ENCODE data around the gene HSPA4L. TPM values are rescaled to one million over a fixed set of nuclear protein-coding genes. Genes with fewer than 3 reads are reported as not detected.

Gene HSPA4L
- total RNA-seq, 1 experiment from 2014 or later, result 16.4 TPM

DNA sequence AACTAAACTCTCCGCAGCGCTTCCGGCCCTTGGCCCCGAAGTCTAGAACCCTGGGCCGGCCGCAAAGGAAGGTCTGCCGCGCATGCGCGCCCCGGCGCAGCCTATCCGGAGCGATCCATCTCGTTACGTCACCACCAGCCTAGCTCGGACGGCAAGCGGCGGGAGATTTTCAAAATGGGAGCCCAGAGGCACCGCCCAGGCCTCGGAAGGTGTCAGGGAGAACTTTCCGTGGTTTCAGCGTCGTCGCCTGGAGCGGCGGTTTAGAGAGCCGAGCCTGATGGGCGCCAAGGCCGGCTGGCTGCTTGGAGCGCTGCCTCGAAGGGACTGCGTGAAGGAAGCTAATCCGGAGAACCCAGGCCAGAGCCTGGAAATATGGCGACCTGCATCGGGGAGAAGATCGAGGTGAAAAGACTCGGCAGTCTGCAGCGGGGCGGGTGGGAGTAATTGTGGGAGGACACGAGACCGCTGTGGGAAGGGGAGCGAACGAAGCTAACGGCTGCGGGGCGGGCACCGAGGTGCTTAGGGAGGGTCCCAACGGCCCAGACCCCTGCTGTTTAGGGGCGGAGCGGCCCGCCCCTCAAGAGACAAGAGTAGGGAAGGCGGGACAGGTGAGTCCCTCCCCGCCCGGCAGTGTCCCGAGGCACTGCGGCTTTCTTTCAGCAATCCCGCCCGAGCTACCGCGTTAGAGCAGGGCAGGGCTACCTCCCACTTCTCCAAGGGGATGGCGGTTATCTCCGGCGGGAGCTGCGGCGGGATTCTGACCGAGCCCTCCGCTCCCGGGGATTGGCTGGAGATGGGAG lies 98.8 kb downstream of the HSPA4L start, which contains the start of gene PLK4:
Gene PLK4 (plus strand): TSS at position 131 of the 800 bp plus-strand sequence. CDS start 242 bp downstream, at position 373.
- BruUV-seq (replicated peaks), result no TSS peak
- no peaks in the 10 kb centered on the region for H3K9me3 Mint-ChIP-seq (ENCODE audit: low read depth, unreplicated experiment)
- H3K27ac Mint-ChIP-seq (ENCODE audit: unreplicated experiment), result peak within 1 kb of the TSS; percentile 91
- TF ChIP-seq, protein P1, sequence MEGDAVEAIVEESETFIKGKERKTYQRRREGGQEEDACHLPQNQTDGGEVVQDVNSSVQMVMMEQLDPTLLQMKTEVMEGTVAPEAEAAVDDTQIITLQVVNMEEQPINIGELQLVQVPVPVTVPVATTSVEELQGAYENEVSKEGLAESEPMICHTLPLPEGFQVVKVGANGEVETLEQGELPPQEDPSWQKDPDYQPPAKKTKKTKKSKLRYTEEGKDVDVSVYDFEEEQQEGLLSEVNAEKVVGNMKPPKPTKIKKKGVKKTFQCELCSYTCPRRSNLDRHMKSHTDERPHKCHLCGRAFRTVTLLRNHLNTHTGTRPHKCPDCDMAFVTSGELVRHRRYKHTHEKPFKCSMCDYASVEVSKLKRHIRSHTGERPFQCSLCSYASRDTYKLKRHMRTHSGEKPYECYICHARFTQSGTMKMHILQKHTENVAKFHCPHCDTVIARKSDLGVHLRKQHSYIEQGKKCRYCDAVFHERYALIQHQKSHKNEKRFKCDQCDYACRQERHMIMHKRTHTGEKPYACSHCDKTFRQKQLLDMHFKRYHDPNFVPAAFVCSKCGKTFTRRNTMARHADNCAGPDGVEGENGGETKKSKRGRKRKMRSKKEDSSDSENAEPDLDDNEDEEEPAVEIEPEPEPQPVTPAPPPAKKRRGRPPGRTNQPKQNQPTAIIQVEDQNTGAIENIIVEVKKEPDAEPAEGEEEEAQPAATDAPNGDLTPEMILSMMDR (IDR thresholded peaks at IDR 0.05; ENCODE audit: unreplicated experiment), result no peak
- no peaks in the 10 kb centered on the region for H3K4me1 Mint-ChIP-seq (ENCODE audit: low read depth, unreplicated experiment)
- CTCF ChIA-PET, result interaction anchor here (0.7 to 1.2 kb wide), 2 partner anchors 99 to 180 kb away, joined by 3 read pairs; partner anchors contain the start of gene LARP1B
- intact Hi-C loops (cut with micrococcal nuclease; ENCODE audit: unreplicated experiment), result no loop called here
- peaks cover 26% of the 10 kb centered on the region for H3K36me3 Mint-ChIP-seq (ENCODE audit: insufficient read depth, unreplicated experiment)
- H3K4me3 Mint-ChIP-seq (ENCODE audit: low read depth, unreplicated experiment), result peak within 1 kb of the TSS; percentile 88
- peak; percentile 92 for DNase-seq
- H3K27me3 Mint-ChIP-seq (ENCODE audit: unreplicated experiment), result no peaks in the 10 kb centered on the region

DNA sequence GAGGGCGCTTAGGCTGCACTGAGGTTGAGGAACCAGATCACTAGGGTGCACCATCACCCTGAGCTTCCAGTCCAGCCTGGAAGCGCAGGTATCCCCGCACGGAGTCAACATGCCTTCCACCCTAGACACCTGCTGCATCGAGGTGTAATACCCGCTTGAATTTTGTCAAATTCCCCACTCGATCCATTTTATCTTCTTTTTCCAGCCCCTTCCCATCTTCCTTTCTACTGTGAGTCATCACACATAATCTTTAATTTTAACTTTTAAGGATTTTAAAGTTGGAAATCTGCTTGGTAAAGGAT lies 99.4 kb downstream of the HSPA4L start:
- CTCF ChIA-PET, result interaction anchor here (1.2 kb wide), 1 partner anchor 179 kb away, joined by 3 read pairs; the partner anchor contains the start of gene LARP1B
- Mint-ChIP-seq H3K27me3 (ENCODE audit: unreplicated experiment) (no peaks in the 10 kb centered on the region), H3K9me3 (ENCODE audit: low read depth, unreplicated experiment) (no peaks in the 10 kb centered on the region), H3K27ac (ENCODE audit: unreplicated experiment) (peak overlapping the region; percentile 91), H3K4me3 (ENCODE audit: low read depth, unreplicated experiment) (peak overlapping the region; percentile 88), H3K36me3 (ENCODE audit: insufficient read depth, unreplicated experiment) (peaks cover 32% of the 10 kb centered on the region), H3K4me1 (ENCODE audit: low read depth, unreplicated experiment) (no peaks in the 10 kb centered on the region)
- TF ChIP-seq, protein P1 (IDR thresholded peaks at IDR 0.05; ENCODE audit: unreplicated experiment), result no peak
- DNase-seq, result no peak
- no TSS peak for BruUV-seq (replicated peaks)
- intact Hi-C loops (cut with micrococcal nuclease; ENCODE audit: unreplicated experiment), result no loop called here

DNA sequence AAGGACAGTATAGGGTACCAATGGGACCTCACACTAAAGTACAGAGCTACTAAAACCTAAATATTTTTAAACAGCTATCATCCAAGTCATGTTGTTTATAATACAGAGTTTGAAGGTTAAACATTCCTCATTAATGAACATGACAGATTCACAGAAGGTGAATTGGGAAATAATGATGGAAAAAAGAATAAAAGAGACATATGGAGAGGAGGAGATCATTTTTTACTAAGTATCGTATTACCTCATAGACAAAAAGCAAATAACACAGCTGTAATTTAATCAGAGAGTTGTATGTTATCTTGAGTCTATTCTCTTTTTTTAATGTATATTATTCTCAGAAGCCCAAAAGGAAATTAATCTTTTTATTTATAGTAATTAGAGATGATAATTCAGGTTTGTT lies 106.4 kb downstream of the HSPA4L start:
- Mint-ChIP-seq H3K9me3 (ENCODE audit: low read depth, unreplicated experiment) (no peaks in the 10 kb centered on the region), H3K27me3 (ENCODE audit: unreplicated experiment) (no peaks in the 10 kb centered on the region), H3K36me3 (ENCODE audit: insufficient read depth, unreplicated experiment) (peaks cover 12% of the 10 kb centered on the region), H3K27ac (ENCODE audit: unreplicated experiment) (no peak overlapping the region), H3K4me1 (ENCODE audit: low read depth, unreplicated experiment) (no peaks in the 10 kb centered on the region), H3K4me3 (ENCODE audit: low read depth, unreplicated experiment) (no peak overlapping the region)
- CTCF ChIA-PET, result interaction anchor here (0.6 kb wide), 1 partner anchor 224 kb away, joined by 3 read pairs; no protein-coding TSS in a partner anchor
- TF ChIP-seq, protein P1 (IDR thresholded peaks at IDR 0.05; ENCODE audit: unreplicated experiment), result no peak
- no TSS peak for BruUV-seq (replicated peaks)
- no peak for DNase-seq
- intact Hi-C loops (cut with micrococcal nuclease; ENCODE audit: unreplicated experiment), result no loop called here

DNA sequence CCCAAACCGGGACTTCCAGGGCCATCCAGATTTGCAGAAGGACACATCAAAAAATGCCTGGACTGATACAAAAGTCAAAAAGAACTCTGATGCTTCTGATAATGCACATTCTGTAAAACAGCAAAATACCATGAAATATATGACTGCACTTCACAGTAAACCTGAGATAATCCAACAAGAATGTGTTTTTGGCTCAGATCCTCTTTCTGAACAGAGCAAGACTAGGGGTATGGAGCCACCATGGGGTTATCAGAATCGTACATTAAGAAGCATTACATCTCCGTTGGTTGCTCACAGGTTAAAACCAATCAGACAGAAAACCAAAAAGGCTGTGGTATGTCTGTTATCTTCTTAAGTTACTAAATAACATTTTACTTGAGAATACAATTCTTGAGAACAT lies 107.8 kb downstream of the HSPA4L start:
- Mint-ChIP-seq H3K27ac (ENCODE audit: unreplicated experiment) (no peak overlapping the region), H3K27me3 (ENCODE audit: unreplicated experiment) (no peaks in the 10 kb centered on the region), H3K9me3 (ENCODE audit: low read depth, unreplicated experiment) (no peaks in the 10 kb centered on the region), H3K4me3 (ENCODE audit: low read depth, unreplicated experiment) (no peak overlapping the region), H3K36me3 (ENCODE audit: insufficient read depth, unreplicated experiment) (peaks cover 12% of the 10 kb centered on the region), H3K4me1 (ENCODE audit: low read depth, unreplicated experiment) (no peaks in the 10 kb centered on the region)
- DNase-seq, result no peak
- CTCF ChIA-PET, result no interaction called here
- BruUV-seq (replicated peaks), result no TSS peak
- TF ChIP-seq, protein P1 (IDR thresholded peaks at IDR 0.05; ENCODE audit: unreplicated experiment), result no peak
- intact Hi-C loops (cut with micrococcal nuclease; ENCODE audit: unreplicated experiment), result no loop called here

Other genes with a start within 250 kb of the HSPA4L start
- 4.6 and 4.8 TPM in 2 replicates for gene INTU, start 149.4 kb upstream of the HSPA4L start, total RNA-seq (2022)
- gene SLC25A31, start 51.9 kb upstream of the HSPA4L start, total RNA-seq (2022), result not detected in 2 replicates
- gene PLK4, start 98.6 kb downstream of the HSPA4L start, total RNA-seq (2022), result 17.7 and 22.3 TPM in 2 replicates
- 17.1 and 25.4 TPM in 2 replicates for gene MFSD8, start 182.9 kb downstream of the HSPA4L start, total RNA-seq (2022)
- gene ABHD18, start 183.1 kb downstream of the HSPA4L start, total RNA-seq (2022), result 7.3 and 8.5 TPM in 2 replicates